8988T (cell line): ENCODE results near the gene PLA2G6.

Experiments
- DNase-seq: peaks from one replicate; pipeline ENCODE4 v3.0.0; 2011

The PLA2G6 gene

DNA sequence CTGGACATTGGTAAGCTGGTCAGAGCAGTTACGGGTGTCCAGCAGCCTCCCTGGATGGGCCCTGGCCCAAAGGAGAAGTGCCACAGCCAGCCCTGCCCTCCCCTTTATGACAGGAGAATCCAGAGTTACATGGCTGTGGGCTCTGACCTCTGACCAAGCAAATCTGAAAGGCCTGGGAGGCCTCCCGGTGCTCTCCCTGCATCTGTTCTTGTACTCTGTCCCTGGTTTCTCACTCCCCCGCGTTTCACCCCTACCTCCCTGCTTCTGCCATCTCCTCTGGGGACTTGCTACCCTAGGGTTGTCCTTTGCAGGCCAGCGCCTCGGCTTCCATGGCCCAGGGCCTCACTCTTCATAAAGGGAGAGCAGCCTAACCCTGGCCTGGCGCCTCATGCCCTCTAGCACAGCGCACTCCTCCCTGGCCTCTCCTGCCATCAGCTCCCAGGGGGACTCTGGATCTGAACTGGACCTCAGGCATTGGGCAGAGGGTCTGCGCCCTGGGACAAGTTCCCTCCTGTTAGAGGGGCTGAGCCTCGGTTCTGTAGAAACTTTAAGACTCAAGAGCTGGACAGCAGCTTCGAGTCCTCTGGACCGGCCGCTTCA, 113.8 kb downstream of the PLA2G6 start:
- no peak for DNase-seq

DNA sequence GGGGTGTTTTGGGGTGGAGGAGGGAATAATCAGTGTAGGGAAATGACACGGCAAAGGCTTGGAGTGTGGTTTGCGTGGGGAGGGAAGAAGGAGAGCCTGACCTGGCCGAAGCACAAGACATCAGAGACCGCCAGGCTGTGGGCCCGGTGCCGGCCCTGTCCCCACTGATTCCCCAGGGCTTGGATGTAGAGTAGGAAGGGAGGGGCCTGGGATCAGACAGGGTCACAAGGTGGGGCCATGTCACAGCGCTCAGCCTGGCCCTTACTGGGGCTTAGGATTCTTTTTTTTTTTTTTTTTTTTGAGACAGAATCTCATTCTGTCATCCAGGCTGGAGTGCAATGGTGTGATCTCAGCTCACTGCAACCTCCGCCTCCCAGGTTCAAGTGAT, 114.6 kb downstream of the PLA2G6 start:
- DNase-seq: no peak

DNA sequence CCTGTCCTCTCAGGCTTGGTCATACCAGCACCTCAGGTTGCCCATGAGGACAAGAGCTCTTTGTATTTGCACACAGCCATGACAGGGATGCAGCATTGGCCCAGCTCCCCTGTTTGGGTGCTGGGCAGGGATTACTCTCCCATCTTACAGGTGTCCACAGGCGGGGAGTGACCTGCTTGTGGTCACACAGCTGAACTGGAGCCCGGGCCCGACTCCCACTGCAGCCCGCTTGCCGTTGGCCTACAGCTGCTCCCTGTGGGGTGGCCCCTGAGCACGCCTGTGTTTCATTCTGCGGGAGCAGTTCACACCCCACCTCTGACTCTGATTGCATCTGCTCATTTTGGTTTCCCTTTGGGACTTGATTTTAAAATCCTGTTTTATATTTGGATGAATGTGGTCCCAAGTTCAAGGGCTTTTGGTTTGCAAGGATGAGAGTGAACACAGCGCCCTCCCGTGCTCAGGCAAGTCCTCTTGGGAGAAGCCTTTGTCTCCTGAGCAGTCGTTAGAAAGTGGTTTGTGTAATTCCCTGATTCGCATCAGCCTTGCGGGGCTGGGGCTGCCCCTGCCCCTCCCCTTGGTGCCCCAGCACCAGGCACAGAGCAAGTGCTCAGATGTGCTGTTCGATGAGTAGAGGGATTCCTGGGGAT, 115.1 kb downstream of the PLA2G6 start:
- DNase-seq: no peak

DNA sequence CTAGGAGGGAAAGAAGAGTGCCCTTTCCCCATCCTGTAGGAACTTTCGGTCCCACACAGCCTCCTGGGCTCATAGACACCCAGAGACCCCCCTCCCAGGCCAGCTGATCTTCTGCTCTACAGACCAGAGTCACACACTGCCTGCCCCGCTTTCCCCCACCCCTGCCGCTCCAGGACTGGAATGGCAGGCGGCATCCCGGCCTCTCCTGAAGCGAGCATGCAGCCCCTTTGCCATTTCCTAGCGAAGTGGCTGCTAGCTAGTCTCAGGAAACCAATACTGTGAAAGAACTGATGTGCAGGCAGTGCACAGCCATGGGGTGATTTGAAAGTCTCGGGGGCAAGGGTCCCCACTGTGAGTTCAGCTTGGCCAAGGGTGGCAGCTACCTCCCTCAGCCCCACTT, 116.1 kb downstream of the PLA2G6 start:
- no peak for DNase-seq

- no peak for DNase-seq
Measured at GRCh38 chr22:38062791-38063190, 118.8 kb downstream of the PLA2G6 start.
